H9 (cell line): ENCODE measurements around the gene TTC39A. TPM values are rescaled to one million over a fixed set of nuclear protein-coding genes. Genes with fewer than 3 reads are reported as not detected.

ENCODE experiments used
- DNase-seq: peaks from one replicate; pipeline ENCODE4 v3.0.0-alpha.2; 2017
- H2AFZ ChIP-seq: one replicate; pipeline ENCODE4 v1.6.1; 2013; ENCODE audit warnings: mild to moderate bottlenecking, low read length, control low read depth, moderate library complexity
- H2AK5ac ChIP-seq: 2 replicates; pipeline ENCODE4 v1.6.1; 2013; ENCODE audit warnings: low read length, control low read depth, mixed read lengths; ENCODE audit not compliant: insufficient read length
- H2BK120ac ChIP-seq: one replicate; pipeline ENCODE4 v1.6.1; 2013; ENCODE audit warnings: low read depth, mild to moderate bottlenecking, low read length, control low read depth, inconsistent platforms; ENCODE audit not compliant: poor library complexity, severe bottlenecking
- H2BK12ac ChIP-seq: 2 replicates; pipeline ENCODE4 v1.6.1; 2013; ENCODE audit warnings: low read length, control low read depth, mixed read lengths, low read depth; ENCODE audit not compliant: insufficient read length
- H2BK15ac ChIP-seq: 2 replicates; pipeline ENCODE4 v1.6.1; 2013; ENCODE audit warnings: low read depth, low read length, control low read depth
- H2BK20ac ChIP-seq: one replicate; pipeline ENCODE4 v1.6.1; 2013; ENCODE audit warnings: low read depth, mild to moderate bottlenecking, low read length, control low read depth, inconsistent platforms; ENCODE audit not compliant: poor library complexity, severe bottlenecking
- H2BK5ac ChIP-seq: 2 replicates; pipeline ENCODE4 v1.6.1; 2013; ENCODE audit warnings: low read length, control low read depth, mixed read lengths; ENCODE audit not compliant: insufficient read length
- H3K14ac ChIP-seq: 2 replicates; pipeline ENCODE4 v1.6.1; 2013; ENCODE audit warnings: low read length, control low read depth; ENCODE audit not compliant: insufficient read depth
- H3K18ac ChIP-seq: 2 replicates; pipeline ENCODE4 v1.6.1; 2013; ENCODE audit warnings: low read depth, mild to moderate bottlenecking, mixed read lengths, low read length, control low read depth; ENCODE audit not compliant: insufficient read length
- H3K23ac ChIP-seq: 2 replicates; pipeline ENCODE4 v1.6.1; 2013; ENCODE audit warnings: low read length, control low read depth, mixed read lengths, low read depth; ENCODE audit not compliant: insufficient read length
- H3K23me2 ChIP-seq: 2 replicates; pipeline ENCODE4 v1.6.1; 2013; ENCODE audit warnings: low read depth, mild to moderate bottlenecking, mixed read lengths, low read length, control low read depth; ENCODE audit not compliant: insufficient read length, poor library complexity, severe bottlenecking
- H3K27ac ChIP-seq: 2 replicates; pipeline ENCODE4 v1.5.1; 2013; ENCODE audit warnings: low read length, control low read depth, mixed read lengths, low read depth; ENCODE audit not compliant: insufficient read length
- H3K27me3 ChIP-seq: 2 replicates; pipeline ENCODE4 v1.6.1; 2013; ENCODE audit warnings: low read length, control low read depth, inconsistent platforms; ENCODE audit not compliant: insufficient read depth
- H3K4ac ChIP-seq: 2 replicates; pipeline ENCODE4 v1.6.1; 2013; ENCODE audit warnings: low read depth, mild to moderate bottlenecking, control low read depth, inconsistent platforms, low read length, moderate library complexity
- H3K4me1 ChIP-seq: 2 replicates; pipeline ENCODE4 v1.6.1; 2013; ENCODE audit warnings: low read length, control low read depth, inconsistent platforms; ENCODE audit not compliant: insufficient read depth
- H3K4me2 ChIP-seq: 2 replicates; pipeline ENCODE4 v1.6.1; 2013; ENCODE audit warnings: low read length, control low read depth, mixed read lengths; ENCODE audit not compliant: insufficient read length, insufficient read depth
- H3K56ac ChIP-seq: 2 replicates; pipeline ENCODE4 v1.6.1; 2013; ENCODE audit warnings: low read depth, mild to moderate bottlenecking, mixed read lengths, low read length, control low read depth; ENCODE audit not compliant: insufficient read length
- H3K79me1 ChIP-seq: 2 replicates; pipeline ENCODE4 v1.6.1; 2013; ENCODE audit warnings: low read depth, mild to moderate bottlenecking, moderate library complexity, low read length, control low read depth, inconsistent platforms; ENCODE audit not compliant: insufficient read depth, poor library complexity, severe bottlenecking
- H3K79me2 ChIP-seq: 2 replicates; pipeline ENCODE4 v1.6.1; 2013; ENCODE audit warnings: low read length, control low read depth, inconsistent platforms; ENCODE audit not compliant: insufficient read depth
- H3K9ac ChIP-seq: 2 replicates; pipeline ENCODE4 v1.6.1; 2013; ENCODE audit warnings: low read length, control low read depth, mixed read lengths; ENCODE audit not compliant: insufficient read length; ENCODE audit errors: extremely low read depth
- H3K9me3 ChIP-seq: one replicate; pipeline ENCODE4 v1.6.1; 2013; ENCODE audit warnings: low read depth, low read length, inconsistent platforms; ENCODE audit not compliant: control insufficient read depth
- H3T11ph ChIP-seq: one replicate; pipeline ENCODE4 v1.6.1; 2013; ENCODE audit warnings: mild to moderate bottlenecking, low read length, control low read depth, inconsistent platforms
- H4K20me1 ChIP-seq: one replicate; pipeline ENCODE4 v1.6.1; 2013; ENCODE audit not compliant: control insufficient read depth, insufficient read length, insufficient read depth
- H4K5ac ChIP-seq: 2 replicates; pipeline ENCODE4 v1.6.1; 2013; ENCODE audit warnings: low read depth, mild to moderate bottlenecking, mixed read lengths, low read length, control low read depth; ENCODE audit not compliant: insufficient read length
- H4K8ac ChIP-seq: replicated peaks from 2 replicates; pipeline ENCODE4 v1.6.1; 2013; ENCODE audit warnings: low read length, control low read depth, mixed read lengths, low read depth; ENCODE audit not compliant: insufficient read length
- H4K91ac ChIP-seq: 2 replicates; pipeline ENCODE4 v1.6.1; 2013; ENCODE audit warnings: low read depth, mild to moderate bottlenecking, moderate library complexity, mixed read lengths, low read length, control low read depth; ENCODE audit not compliant: insufficient read length
- H3K27ac Mint-ChIP-seq, 3 experiments: 2 replicates in 2 of 3; 3 replicates in 1 of 3; pipeline ENCODE4 v1.8.0; 2020 to 2021; ENCODE audit warnings: mixed read lengths in 3 of 3, mild to moderate bottlenecking in 1 of 3, moderate library complexity in 1 of 3
- H3K27me3 Mint-ChIP-seq: 2 replicates; pipeline ENCODE4 v1.8.0; 2021; ENCODE audit warnings: low read depth, mild to moderate bottlenecking, moderate library complexity, mixed read lengths
- H3K36me3 Mint-ChIP-seq, 3 experiments: 2 replicates in 2 of 3; 3 replicates in 1 of 3; pipeline ENCODE4 v1.8.0; 2020 to 2021; ENCODE audit warnings: low read depth in 3 of 3, mixed read lengths in 3 of 3; ENCODE audit not compliant: insufficient read depth in 1 of 3
- H3K4me1 Mint-ChIP-seq, 2 experiments: 2 replicates each; pipeline ENCODE4 v1.8.0; 2020; ENCODE audit warnings: mixed read lengths in 2 of 2
- H3K4me3 Mint-ChIP-seq, 2 experiments: 2 replicates in 1 of 2; 3 replicates in 1 of 2; pipeline ENCODE4 v1.8.0; 2020 to 2021; ENCODE audit warnings: mild to moderate bottlenecking in 2 of 2, mixed read lengths in 2 of 2, moderate library complexity in 1 of 2
- H3K9me3 Mint-ChIP-seq, 2 experiments: 2 replicates in 1 of 2; 3 replicates in 1 of 2; pipeline ENCODE4 v1.8.0; 2020; ENCODE audit warnings: mild to moderate bottlenecking in 2 of 2, mixed read lengths in 2 of 2, moderate library complexity in 1 of 2
- WGBS: extraction: QIAGEN DNeasy Blood & Tissue Kit; methylation state at CpG from one replicate; pipeline ENCODE4 v1.1.7; 2013; ENCODE audit warnings: missing lambda C conversion rate, low lambda C conversion rate, mixed read lengths; ENCODE audit not compliant: insufficient read length; ENCODE audit errors: extremely low coverage; 5-methylcytosine and 5-hydroxymethylcytosine counted together
- total RNA-seq: library from RNA; stranded (reverse); gene quantifications from 2 replicates; pipeline ENCODE4 v1.2.1, GENCODE V29; 2021
- TF ChIP-seq, protein P1 (sequence below): fragments of 200-600 bp; sonication (generic); conservative IDR thresholded peaks from 3 replicates; pipeline ENCODE4 v1.8.0; 2021; ENCODE audit warnings: antibody characterized with exemption, mild to moderate bottlenecking

TTC39A gene
- total RNA-seq, 1 experiment from 2014 or later, result 7.7 TPM

- TF ChIP-seq, protein P1, sequence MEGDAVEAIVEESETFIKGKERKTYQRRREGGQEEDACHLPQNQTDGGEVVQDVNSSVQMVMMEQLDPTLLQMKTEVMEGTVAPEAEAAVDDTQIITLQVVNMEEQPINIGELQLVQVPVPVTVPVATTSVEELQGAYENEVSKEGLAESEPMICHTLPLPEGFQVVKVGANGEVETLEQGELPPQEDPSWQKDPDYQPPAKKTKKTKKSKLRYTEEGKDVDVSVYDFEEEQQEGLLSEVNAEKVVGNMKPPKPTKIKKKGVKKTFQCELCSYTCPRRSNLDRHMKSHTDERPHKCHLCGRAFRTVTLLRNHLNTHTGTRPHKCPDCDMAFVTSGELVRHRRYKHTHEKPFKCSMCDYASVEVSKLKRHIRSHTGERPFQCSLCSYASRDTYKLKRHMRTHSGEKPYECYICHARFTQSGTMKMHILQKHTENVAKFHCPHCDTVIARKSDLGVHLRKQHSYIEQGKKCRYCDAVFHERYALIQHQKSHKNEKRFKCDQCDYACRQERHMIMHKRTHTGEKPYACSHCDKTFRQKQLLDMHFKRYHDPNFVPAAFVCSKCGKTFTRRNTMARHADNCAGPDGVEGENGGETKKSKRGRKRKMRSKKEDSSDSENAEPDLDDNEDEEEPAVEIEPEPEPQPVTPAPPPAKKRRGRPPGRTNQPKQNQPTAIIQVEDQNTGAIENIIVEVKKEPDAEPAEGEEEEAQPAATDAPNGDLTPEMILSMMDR, result no peak
- Histone ChIP-seq H2BK5ac (no peak overlapping the region), H3K27ac (no peak overlapping the region), H3K79me1 (no peaks in the 10 kb centered on the region), H4K5ac (no peak overlapping the region), H2BK20ac (no peak overlapping the region), H3K9ac (no peak overlapping the region), H3K23ac (no peak overlapping the region), H3K4me2 (no peak overlapping the region), H2BK12ac (no peak overlapping the region), H3K79me2 (no peaks in the 10 kb centered on the region), H3K18ac (no peak overlapping the region), H3T11ph (no peak overlapping the region), H4K20me1 (no peaks in the 10 kb centered on the region), H3K4me1 (no peaks in the 10 kb centered on the region), H4K91ac (no peak overlapping the region), H3K9me3 (no peaks in the 10 kb centered on the region), H3K14ac (no peak overlapping the region), H3K23me2 (no peaks in the 10 kb centered on the region), H2BK120ac (no peak overlapping the region), H4K8ac (no peak overlapping the region), H3K56ac (no peak overlapping the region), H3K4ac (no peak overlapping the region), H2AFZ (no peak overlapping the region), H3K27me3 (no peaks in the 10 kb centered on the region), H2BK15ac (no peak overlapping the region), H2AK5ac (no peak overlapping the region)
- Mint-ChIP-seq H3K27me3 (no peaks in the 10 kb centered on the region), H3K4me1 (peaks cover 16 to 22% of the 10 kb centered on the region in 2 experiments), H3K36me3 (no peaks in the 10 kb centered on the region), H3K4me3 (no peak overlapping the region), H3K27ac (peak overlapping the region in 1 of 3 experiments; percentile 63; a peak in 4 of 7 replicates), H3K9me3 (no peaks in the 10 kb centered on the region)
- no peak for DNase-seq
- no CpG with 5 or more reads among the region's 4 CpGs for WGBS
Observed at GRCh38 chr1:51316846-51317120, 13.6 kb downstream of the TTC39A start.
